Keratinocyte (primary cell): Measurements from ENCODE around the gene LAT. TPM values are rescaled to one million over a fixed set of nuclear protein-coding genes. Genes with fewer than 3 reads are reported as not detected.

Source experiments
- DNase-seq: peaks from one replicate; pipeline ENCODE4 v3.0.0-alpha.2; 2011; ENCODE audit warnings: low read depth, missing footprints, low spot score
- FAIRE-seq: peaks from 2 replicates; lab custom pipeline; 2011; peaks lifted over from hg19 to GRCh38; lab: Jason Lieb, UNC
- H2AFZ ChIP-seq: 2 replicates; pipeline ENCODE4 v1.6.0; 2012; ENCODE audit warnings: low read length, control low read depth, inconsistent platforms; ENCODE audit not compliant: control insufficient read depth
- H3K27ac ChIP-seq: 2 replicates; pipeline ENCODE4 v1.5.1; 2011; ENCODE audit warnings: low read length; ENCODE audit not compliant: control insufficient read depth, insufficient read depth
- H3K27me3 ChIP-seq: 3 replicates; pipeline ENCODE4 v1.6.0; 2011; ENCODE audit warnings: low read length; ENCODE audit not compliant: control insufficient read depth, insufficient read depth; ENCODE audit errors: extremely low read depth
- H3K36me3 ChIP-seq, 2 experiments: 2 replicates in 1 of 2; 3 replicates in 1 of 2; pipeline ENCODE4 v1.5.1; 2011; ENCODE audit warnings: low read length in 2 of 2, mild to moderate bottlenecking in 1 of 2; ENCODE audit not compliant: control insufficient read depth in 2 of 2, insufficient read depth in 2 of 2; ENCODE audit errors: extremely low read depth in 1 of 2
- H3K4me1 ChIP-seq: 3 replicates; pipeline ENCODE4 v1.5.1; 2011; ENCODE audit warnings: low read length; ENCODE audit not compliant: control insufficient read depth, insufficient read depth; ENCODE audit errors: extremely low read depth
- H3K4me2 ChIP-seq: 3 replicates; pipeline ENCODE4 v1.6.0; 2011; ENCODE audit warnings: low read depth, low read length; ENCODE audit not compliant: control insufficient read depth, insufficient read depth; ENCODE audit errors: extremely low read depth
- H3K4me3 ChIP-seq, 3 experiments: fragments of 200-600 bp in 1 of 3; sonication (generic) in 1 of 3; 2 replicates in 2 of 3; 3 replicates in 1 of 3; pipeline ENCODE4 v1.5.1; 2011 to 2016; ENCODE audit warnings: low read length in 3 of 3, mild to moderate bottlenecking in 3 of 3, control low read depth in 2 of 3, inconsistent platforms in 1 of 3, low read depth in 1 of 3, mixed read lengths in 1 of 3, mixed run types in 1 of 3, moderate library complexity in 1 of 3; ENCODE audit not compliant: control insufficient read depth in 2 of 3, insufficient read depth in 2 of 3; ENCODE audit errors: extremely low read depth in 1 of 3
- H3K79me2 ChIP-seq: 2 replicates; pipeline ENCODE4 v1.6.0; 2012; ENCODE audit warnings: low read length; ENCODE audit not compliant: control insufficient read depth, insufficient read depth
- H3K9ac ChIP-seq: 3 replicates; pipeline ENCODE4 v1.6.0; 2011; ENCODE audit warnings: low read length; ENCODE audit not compliant: control insufficient read depth, insufficient read depth; ENCODE audit errors: extremely low read depth
- H3K9me1 ChIP-seq: 3 replicates; pipeline ENCODE4 v1.6.0; 2011; ENCODE audit warnings: low read length; ENCODE audit not compliant: control insufficient read depth, insufficient read depth; ENCODE audit errors: extremely low read depth
- H3K9me3 ChIP-seq: 2 replicates; pipeline ENCODE4 v1.5.1; 2012; ENCODE audit warnings: low read depth, low read length; ENCODE audit not compliant: control insufficient read depth
- H4K20me1 ChIP-seq: 3 replicates; pipeline ENCODE4 v1.6.0; 2011; ENCODE audit warnings: low read length; ENCODE audit not compliant: control insufficient read depth, insufficient read depth; ENCODE audit errors: extremely low read depth
- CTCF ChIP-seq, 3 experiments: IDR thresholded peaks in 1 of 3; conservative IDR thresholded peaks in 1 of 3; optimal IDR thresholded peaks in 1 of 3; 2 replicates in 2 of 3; 3 replicates in 1 of 3; pipeline versions ENCODE3 to v1.5.1; 2011; ENCODE audit warnings: low read length in 3 of 3, mild to moderate bottlenecking in 3 of 3, moderate library complexity in 2 of 3, control low read depth in 1 of 3, inconsistent platforms in 1 of 3; ENCODE audit not compliant: insufficient read depth in 2 of 3; ENCODE audit errors: extremely low read depth in 1 of 3
- EZH2 ChIP-seq: IDR thresholded peaks from one replicate; pipeline ENCODE4 v1.6.1; 2012; ENCODE audit warnings: inconsistent platforms, mild to moderate bottlenecking, low read length, moderate library complexity
- dilution Hi-C: fragments of 300-500 bp; cut with MboI; formaldehyde crosslinking; loops from one replicate; pipeline ENCODE4 v1.7.0; 2020; ENCODE audit warnings: low sequenced_read_pairs; ENCODE audit not compliant: extremely low pct_ligation_motif_present
- polyA plus RNA-seq, 5 experiments: library from polyadenylated mRNA; depleted of rRNA in 3 of 5; stranded (reverse) in 3 of 5; stranded (forward) in 1 of 5; unstranded in 1 of 5; fragments of >200 nt; gene quantifications; 1 replicate in 1 of 5; 2 replicates in 3 of 5; 3 replicates in 1 of 5; pipeline versions ENCODE4 v1.2.1 to v1.2.3, GENCODE V29; 2011 to 2012; ENCODE audit warnings: missing spikeins in 2 of 5, low read depth in 1 of 5, low replicate concordance in 1 of 5

The LAT gene
- polyA plus RNA-seq, 1 donor (not counting 4 experiments of a cell fraction or from before 2014, with no cell fraction given) = 1.2 TPM

GRCh38 chr16:28935924-28936783 lies 48.7 kb upstream of the LAT start:
- Histone ChIP-seq H3K4me2 (peak overlapping the region; percentile 41), H3K9me1 (no peaks in the 10 kb centered on the region), H3K4me1 (no peaks in the 10 kb centered on the region), H4K20me1 (no peaks in the 10 kb centered on the region), H3K4me3 (no peak overlapping the region), H3K9ac (no peak overlapping the region), H2AFZ (peak overlapping the region; percentile 33), H3K27me3 (no peaks in the 10 kb centered on the region), H3K9me3 (no peaks in the 10 kb centered on the region), H3K27ac (no peak overlapping the region), H3K36me3 (no peaks in the 10 kb centered on the region), H3K79me2 (no peaks in the 10 kb centered on the region)
- DNase-seq (peak; percentile 32), FAIRE-seq (no peak)
- TF ChIP-seq EZH2 (no peak), CTCF (optimal IDR thresholded peaks at IDR 0.05 in 1 of 3, IDR thresholded peaks at IDR 0.05 in 1 of 3, conservative IDR thresholded peaks at IDR 0.05 in 1 of 3; ENCODE audit: extremely low read depth in 1 of 3, insufficient read depth in 2 of 3, low read length in 3 of 3) (no peak)
- dilution Hi-C loops = no loop called here

- no peak overlapping the region for H3K4me2 ChIP-seq
- no peak overlapping the region for H3K9ac ChIP-seq
- H3K27ac ChIP-seq = no peak overlapping the region
- H3K4me1 ChIP-seq = no peaks in the 10 kb centered on the region
- FAIRE-seq = no peak
- H2AFZ ChIP-seq = no peak overlapping the region
- no peaks in the 10 kb centered on the region for H3K27me3 ChIP-seq
- no peaks in the 10 kb centered on the region for H3K36me3 ChIP-seq
- no peak overlapping the region for H3K4me3 ChIP-seq
- H3K9me1 ChIP-seq = no peaks in the 10 kb centered on the region
- TF ChIP-seq EZH2 (no peak), CTCF (optimal IDR thresholded peaks at IDR 0.05 in 1 of 3, IDR thresholded peaks at IDR 0.05 in 1 of 3, conservative IDR thresholded peaks at IDR 0.05 in 1 of 3; ENCODE audit: extremely low read depth in 1 of 3, insufficient read depth in 2 of 3, low read length in 3 of 3) (no peak)
- dilution Hi-C loops = no loop called here
- no peaks in the 10 kb centered on the region for H3K79me2 ChIP-seq
- DNase-seq = no peak
- H4K20me1 ChIP-seq = no peaks in the 10 kb centered on the region
- H3K9me3 ChIP-seq = no peaks in the 10 kb centered on the region
Measured at GRCh38 chr16:28936784-28937155, 48.1 kb upstream of the LAT start.
